HG03095 (cell line): ENCODE data around the gene IL25.
"Not testable (repeated sequence)": the region's sequence is repeated elsewhere in the genome, so short reads cannot be mapped to it uniquely, and the experiment has no call there.

Experiments used
- ATAC-seq: cut with Tn5 transposase; IDR thresholded peaks from one replicate; pipeline ENCODE4 v1.9.1; 2021; ENCODE audit warnings: moderate library complexity; ENCODE audit not compliant: unreplicated experiment

The IL25 gene

GRCh38 chr14:23407516-23408306 lies 35.1 kb downstream of the IL25 start, which contains the start of gene MYH6:
MYH6 (minus strand) TSS chr14:23408273; CDS start chr14:23407223, 1,050 bp downstream.
- ATAC-seq, result no peak

- no peak for ATAC-seq
Measured at GRCh38 chr14:23408307-23408630, 35.7 kb downstream of the IL25 start.

GRCh38 chr14:23409475-23409874 lies 36.9 kb downstream of the IL25 start:
- ATAC-seq, result no peak

GRCh38 chr14:23409966-23410635 lies 37.5 kb downstream of the IL25 start:
- ATAC-seq, result no peak

GRCh38 chr14:23411563-23412525 lies 39.2 kb downstream of the IL25 start:
- ATAC-seq, result no peak

GRCh38 chr14:23413681-23414080 lies 41.1 kb downstream of the IL25 start:
- no peak for ATAC-seq

- ATAC-seq, result no peak
Measured at GRCh38 chr14:23414254-23414653, 41.6 kb downstream of the IL25 start.

GRCh38 chr14:23414906-23415820 lies 42.6 kb downstream of the IL25 start:
- no peak for ATAC-seq

- no peak for ATAC-seq
Measured at GRCh38 chr14:23415821-23416778, 43.5 kb downstream of the IL25 start.

GRCh38 chr14:23416801-23417200 lies 44.2 kb downstream of the IL25 start:
- no peak for ATAC-seq

GRCh38 chr14:23417269-23417668 lies 44.7 kb downstream of the IL25 start:
- not testable (repeated sequence) for ATAC-seq

- ATAC-seq, result no peak
Measured at GRCh38 chr14:23418021-23418420, 45.4 kb downstream of the IL25 start.

GRCh38 chr14:23419646-23420045 lies 47.0 kb downstream of the IL25 start:
- not testable (repeated sequence) for ATAC-seq

GRCh38 chr14:23421594-23421993 lies 49.0 kb downstream of the IL25 start:
- no peak for ATAC-seq

GRCh38 chr14:23423657-23424056 lies 51.0 kb downstream of the IL25 start:
- ATAC-seq, result no peak

GRCh38 chr14:23425169-23425568 lies 52.6 kb downstream of the IL25 start:
- no peak for ATAC-seq

- ATAC-seq, result not testable (repeated sequence)
Measured at GRCh38 chr14:23425798-23426197, 53.2 kb downstream of the IL25 start.
